ENCODE results near the gene MUS81. TPM values are rescaled to one million over a fixed set of nuclear protein-coding genes. Genes with fewer than 3 reads are reported as not detected.

The MUS81 gene
- total RNA-seq, 1 experiment from 2014 or later = 74.6 TPM

DNA sequence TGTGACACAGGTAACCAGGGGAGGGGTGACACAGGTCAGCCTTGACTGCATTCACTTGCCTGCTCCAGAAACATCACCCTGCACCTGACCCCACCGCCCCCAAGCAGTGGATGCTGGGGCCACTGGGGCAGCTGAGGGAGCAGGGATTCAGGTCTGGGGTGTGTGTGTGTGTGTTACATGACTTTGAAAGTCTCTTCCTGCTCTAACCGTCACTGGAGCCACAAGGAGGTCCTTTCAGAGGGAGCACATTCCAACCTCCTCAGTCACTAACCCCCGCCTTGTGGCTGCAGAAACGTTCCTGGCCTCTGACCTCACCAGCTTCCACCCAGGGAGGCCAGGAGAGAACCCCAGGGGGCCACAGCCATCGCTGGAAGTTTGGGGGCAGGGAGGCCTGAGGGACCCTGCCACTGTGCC is 42.8 kb downstream of the MUS81 start:
- Mint-ChIP-seq H3K36me3 (ENCODE audit: insufficient read depth, unreplicated experiment) (peaks cover 13% of the 10 kb centered on the region), H3K9me3 (ENCODE audit: unreplicated experiment) (no peaks in the 10 kb centered on the region), H3K4me3 (ENCODE audit: unreplicated experiment) (no peak overlapping the region), H3K27me3 (ENCODE audit: insufficient read depth, unreplicated experiment) (no peaks in the 10 kb centered on the region), H3K27ac (ENCODE audit: unreplicated experiment) (peak overlapping the region; percentile 58), H3K4me1 (ENCODE audit: low read depth, unreplicated experiment) (peaks cover 22% of the 10 kb centered on the region)
- Histone ChIP-seq H3K36me3 (ENCODE audit: control insufficient read depth, insufficient read depth, low read length) (no peaks in the 10 kb centered on the region), H3K9me3 (no peaks in the 10 kb centered on the region), H3K27me3 (replicated peaks; ENCODE audit: control insufficient read depth, insufficient read depth, low read length) (no peaks in the 10 kb centered on the region; the same call in 1 of the 2 replicates), H3K4me3 (ENCODE audit: low read depth, low read length) (no peak overlapping the region), H3K4me1 (peaks cover 29% of the 10 kb centered on the region)
- intact Hi-C loops (cut with micrococcal nuclease; ENCODE audit: unreplicated experiment) = no loop called here
- TF ChIP-seq, protein P1, sequence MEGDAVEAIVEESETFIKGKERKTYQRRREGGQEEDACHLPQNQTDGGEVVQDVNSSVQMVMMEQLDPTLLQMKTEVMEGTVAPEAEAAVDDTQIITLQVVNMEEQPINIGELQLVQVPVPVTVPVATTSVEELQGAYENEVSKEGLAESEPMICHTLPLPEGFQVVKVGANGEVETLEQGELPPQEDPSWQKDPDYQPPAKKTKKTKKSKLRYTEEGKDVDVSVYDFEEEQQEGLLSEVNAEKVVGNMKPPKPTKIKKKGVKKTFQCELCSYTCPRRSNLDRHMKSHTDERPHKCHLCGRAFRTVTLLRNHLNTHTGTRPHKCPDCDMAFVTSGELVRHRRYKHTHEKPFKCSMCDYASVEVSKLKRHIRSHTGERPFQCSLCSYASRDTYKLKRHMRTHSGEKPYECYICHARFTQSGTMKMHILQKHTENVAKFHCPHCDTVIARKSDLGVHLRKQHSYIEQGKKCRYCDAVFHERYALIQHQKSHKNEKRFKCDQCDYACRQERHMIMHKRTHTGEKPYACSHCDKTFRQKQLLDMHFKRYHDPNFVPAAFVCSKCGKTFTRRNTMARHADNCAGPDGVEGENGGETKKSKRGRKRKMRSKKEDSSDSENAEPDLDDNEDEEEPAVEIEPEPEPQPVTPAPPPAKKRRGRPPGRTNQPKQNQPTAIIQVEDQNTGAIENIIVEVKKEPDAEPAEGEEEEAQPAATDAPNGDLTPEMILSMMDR (IDR thresholded peaks at IDR 0.05; ENCODE audit: insufficient read depth in 1 of 2, low read depth in 1 of 2, low read length in 1 of 2, severe bottlenecking in 1 of 2, unreplicated experiment in 1 of 2) = no peak
- ChIA-PET POLR2A (interaction anchor here (1.0 kb wide), 1 partner anchor 12 kb away, joined by 4 read pairs; no protein-coding TSS in a partner anchor), CTCF (interaction anchor here (3.8 kb wide), 1 partner anchor 15 kb away, joined by 36 read pairs; the partner anchor contains the start of gene FIBP)
- DNase-seq = peak; percentile 62 to 78
- no TSS peak for BruUV-seq (replicated peaks)

DNA sequence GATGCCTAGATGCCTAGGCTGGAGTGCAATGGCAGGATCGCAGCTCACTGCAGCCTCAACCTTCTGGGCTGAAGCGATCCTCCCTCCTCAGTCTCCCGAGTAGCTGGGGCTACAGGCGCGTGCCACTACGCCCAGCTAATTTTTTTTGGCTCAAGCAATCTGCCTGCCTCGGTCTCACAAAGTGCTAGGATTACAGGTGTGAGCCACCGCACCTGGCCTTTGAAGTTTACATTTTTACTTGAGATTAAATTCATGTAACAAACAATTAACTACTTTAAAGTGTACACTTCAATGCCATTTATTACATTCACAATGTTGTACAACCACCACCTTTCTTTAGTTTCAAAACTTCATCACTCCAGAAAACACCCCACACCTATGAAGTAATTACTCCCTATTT is 43.5 kb downstream of the MUS81 start:
- DNase-seq = no peak
- no peak overlapping the region for H3K4me3 ChIP-seq (ENCODE audit: low read depth, low read length)
- POLR2A ChIA-PET = interaction anchor here (1.0 kb wide), 1 partner anchor 13 kb away, joined by 4 read pairs; no protein-coding TSS in a partner anchor
- no peaks in the 10 kb centered on the region for H3K36me3 ChIP-seq (ENCODE audit: control insufficient read depth, insufficient read depth, low read length)
- no peaks in the 10 kb centered on the region for H3K9me3 ChIP-seq
- H3K27me3 ChIP-seq (replicated peaks; ENCODE audit: control insufficient read depth, insufficient read depth, low read length) = no peaks in the 10 kb centered on the region; the same call in 1 of the 2 replicates
- H3K9me3 Mint-ChIP-seq (ENCODE audit: unreplicated experiment) = no peaks in the 10 kb centered on the region
- H3K36me3 Mint-ChIP-seq (ENCODE audit: insufficient read depth, unreplicated experiment) = peaks cover 11% of the 10 kb centered on the region
- no peaks in the 10 kb centered on the region for H3K27me3 Mint-ChIP-seq (ENCODE audit: insufficient read depth, unreplicated experiment)
- BruUV-seq (replicated peaks) = no TSS peak
- CTCF ChIA-PET = interaction anchor here (3.8 kb wide), 1 partner anchor 16 kb away, joined by 36 read pairs; the partner anchor contains the start of gene FIBP
- peaks cover 22% of the 10 kb centered on the region for H3K4me1 Mint-ChIP-seq (ENCODE audit: low read depth, unreplicated experiment)
- H3K4me3 Mint-ChIP-seq (ENCODE audit: unreplicated experiment) = no peak overlapping the region
- TF ChIP-seq, protein P1 (IDR thresholded peaks at IDR 0.05; ENCODE audit: insufficient read depth in 1 of 2, low read depth in 1 of 2, low read length in 1 of 2, severe bottlenecking in 1 of 2, unreplicated experiment in 1 of 2) = no peak
- peak overlapping the region; percentile 58 for H3K27ac Mint-ChIP-seq (ENCODE audit: unreplicated experiment)
- H3K4me1 ChIP-seq = peaks cover 25% of the 10 kb centered on the region
- intact Hi-C loops (cut with micrococcal nuclease; ENCODE audit: unreplicated experiment) = no loop called here

DNA sequence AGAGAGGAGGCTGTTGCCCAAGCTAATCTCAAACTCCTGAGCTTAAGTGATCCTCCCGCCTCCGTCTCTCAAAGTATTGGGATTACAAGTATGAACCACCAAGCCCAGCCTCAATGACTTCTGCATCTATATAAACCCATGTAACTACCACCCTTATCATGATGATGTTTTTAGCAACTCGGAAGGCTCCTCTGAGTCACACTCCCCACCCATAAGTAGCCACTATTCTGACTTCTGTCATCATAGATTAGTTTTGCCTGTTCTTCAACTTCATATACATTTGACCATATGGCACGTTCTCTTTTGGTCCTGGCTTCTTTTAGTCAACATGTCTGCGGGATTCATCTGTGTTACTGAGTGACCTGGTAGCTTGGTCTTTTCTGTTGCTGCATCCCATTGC is 46.4 kb downstream of the MUS81 start:
- Histone ChIP-seq H3K36me3 (ENCODE audit: control insufficient read depth, insufficient read depth, low read length) (no peaks in the 10 kb centered on the region), H3K4me1 (peaks cover 21% of the 10 kb centered on the region), H3K9me3 (no peaks in the 10 kb centered on the region), H3K27me3 (replicated peaks; ENCODE audit: control insufficient read depth, insufficient read depth, low read length) (no peaks in the 10 kb centered on the region), H3K4me3 (ENCODE audit: low read depth, low read length) (no peak overlapping the region)
- Mint-ChIP-seq H3K4me1 (ENCODE audit: low read depth, unreplicated experiment) (peaks cover 25% of the 10 kb centered on the region), H3K27me3 (ENCODE audit: insufficient read depth, unreplicated experiment) (no peaks in the 10 kb centered on the region), H3K9me3 (ENCODE audit: unreplicated experiment) (no peaks in the 10 kb centered on the region), H3K27ac (ENCODE audit: unreplicated experiment) (no peak overlapping the region), H3K4me3 (ENCODE audit: unreplicated experiment) (no peak overlapping the region), H3K36me3 (ENCODE audit: insufficient read depth, unreplicated experiment) (no peaks in the 10 kb centered on the region)
- TF ChIP-seq, protein P1 (IDR thresholded peaks at IDR 0.05; ENCODE audit: insufficient read depth in 1 of 2, low read depth in 1 of 2, low read length in 1 of 2, severe bottlenecking in 1 of 2, unreplicated experiment in 1 of 2) = no peak
- ChIA-PET CTCF (interaction anchor here (0.6 to 2.4 kb wide), 4 partner anchors 18 to 138 kb away, joined by 3 to 6 read pairs (median 4); partner anchors contain the start of gene FIBP), POLR2A (no interaction called here)
- DNase-seq = no peak
- intact Hi-C loops (cut with micrococcal nuclease; ENCODE audit: unreplicated experiment) = no loop called here
- no TSS peak for BruUV-seq (replicated peaks)
